ENCODE data around the gene PADI4. TPM values are rescaled to one million over a fixed set of nuclear protein-coding genes. Genes with fewer than 3 reads are reported as not detected.

PADI4 gene
- total and polyA plus RNA-seq, 4 donors, result 0.32 to 6.1 (median 0.90) TPM

DNA sequence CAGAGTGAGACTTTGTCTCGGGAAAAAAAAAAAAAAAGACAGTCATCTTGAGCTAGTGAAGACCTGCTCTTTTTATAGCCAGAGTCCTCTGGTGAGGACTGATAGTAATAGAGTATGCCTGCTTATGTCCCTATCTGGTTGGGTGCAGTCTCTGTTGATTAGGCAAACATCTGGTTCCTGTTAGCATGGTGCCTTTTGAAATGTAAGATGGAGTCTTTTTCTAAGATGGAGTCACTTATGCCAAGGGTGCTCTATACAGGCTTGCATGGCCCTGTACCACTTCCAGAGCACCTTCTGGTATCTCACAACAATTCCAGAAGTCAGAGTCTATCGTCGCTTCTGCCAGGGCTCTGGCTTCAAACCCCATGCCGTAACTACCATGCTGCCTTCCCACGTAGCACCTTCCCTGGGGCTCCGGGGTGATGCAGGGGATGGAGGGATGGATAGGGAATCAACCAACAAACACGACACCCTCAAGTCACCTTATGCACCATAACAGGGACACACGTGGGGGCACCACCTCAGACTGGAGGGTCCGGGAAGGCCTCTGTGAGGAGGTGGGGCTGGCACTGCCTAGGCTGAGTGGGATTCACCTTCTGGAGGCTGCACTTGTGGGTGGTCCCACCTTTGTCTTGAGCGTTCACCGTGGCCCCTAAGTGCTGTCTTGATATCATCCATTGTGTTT is 52.4 kb downstream of the PADI4 start:
- Histone ChIP-seq H3K27me3 (ENCODE audit: control insufficient read depth in 4 of 4, insufficient read depth in 4 of 4, low read length in 3 of 4) (peaks cover 0 to 2% (median 0%) of the 10 kb centered on the region in 4 donors), H3K9ac (ENCODE audit: low read depth in 1 of 2, low read length in 2 of 2) (no peak overlapping the region), H3K4me1 (ENCODE audit: control insufficient read depth in 4 of 4, insufficient read depth in 4 of 4, low read length in 3 of 4) (no peaks in the 10 kb centered on the region), H3K36me3 (ENCODE audit: control insufficient read depth in 4 of 4, insufficient read depth in 3 of 4, low read depth in 1 of 4, low read length in 3 of 4) (no peaks in the 10 kb centered on the region), H3K27ac (ENCODE audit: low read depth in 1 of 2, low read length in 2 of 2) (no peak overlapping the region), H3K9me3 (ENCODE audit: control insufficient read depth in 4 of 4, low read length in 3 of 4) (no peaks in the 10 kb centered on the region), H3K4me3 (ENCODE audit: low read depth in 1 of 3, low read length in 3 of 3) (no peak overlapping the region)
- WGBS, result 87% methylated on average over 11 of the region's 11 CpGs
- TF ChIP-seq TAF1 (conservative IDR thresholded peaks at IDR 0.05) (no peak), FOXA1 (IDR thresholded peaks at IDR 0.05) (no peak), REST (IDR thresholded peaks at IDR 0.05) (no peak), RXRA (IDR thresholded peaks at IDR 0.05) (no peak), HNF4G (IDR thresholded peaks at IDR 0.05) (no peak), FOXA2 (IDR thresholded peaks at IDR 0.05) (no peak), MAX (IDR thresholded peaks at IDR 0.05) (no peak), RAD21 (IDR thresholded peaks at IDR 0.05) (no peak), CTCF (IDR thresholded peaks at IDR 0.05; ENCODE audit: low read depth, low read length, missing input control) (no peak), SP1 (IDR thresholded peaks at IDR 0.05) (no peak), JUND (IDR thresholded peaks at IDR 0.05) (no peak), NR2F2 (IDR thresholded peaks at IDR 0.05) (no peak), HNF4A (conservative IDR thresholded peaks at IDR 0.05) (no peak), EGR1 (IDR thresholded peaks at IDR 0.05; ENCODE audit: low read depth in 2 of 2) (no peak)
- TF ChIP-seq, protein P1, sequence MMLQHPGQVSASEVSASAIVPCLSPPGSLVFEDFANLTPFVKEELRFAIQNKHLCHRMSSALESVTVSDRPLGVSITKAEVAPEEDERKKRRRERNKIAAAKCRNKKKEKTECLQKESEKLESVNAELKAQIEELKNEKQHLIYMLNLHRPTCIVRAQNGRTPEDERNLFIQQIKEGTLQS (IDR thresholded peaks at IDR 0.05), result no peak
- DNase-seq (ENCODE audit: low spot score), result no peak

- H3K36me3 ChIP-seq (ENCODE audit: control insufficient read depth in 4 of 4, insufficient read depth in 3 of 4, low read depth in 1 of 4, low read length in 3 of 4), result no peaks in the 10 kb centered on the region
Observed at GRCh38 chr1:17361687-17362086, 53.7 kb downstream of the PADI4 start.

More at GRCh38 chr1:17361687-17362086, 53.7 kb downstream of the PADI4 start:
- Histone ChIP-seq H3K27ac (ENCODE audit: low read depth in 1 of 2, low read length in 2 of 2) (no peak overlapping the region), H3K9me3 (ENCODE audit: control insufficient read depth in 4 of 4, low read length in 3 of 4) (no peaks in the 10 kb centered on the region), H3K4me3 (ENCODE audit: low read depth in 1 of 3, low read length in 3 of 3) (no peak overlapping the region), H3K4me1 (ENCODE audit: control insufficient read depth in 4 of 4, insufficient read depth in 4 of 4, low read length in 3 of 4) (no peaks in the 10 kb centered on the region), H3K9ac (ENCODE audit: low read depth in 1 of 2, low read length in 2 of 2) (no peak overlapping the region), H3K27me3 (ENCODE audit: control insufficient read depth in 4 of 4, insufficient read depth in 4 of 4, low read length in 3 of 4) (peaks cover 0 to 2% (median 0%) of the 10 kb centered on the region in 4 donors)
- no peak for DNase-seq (ENCODE audit: low spot score)
- WGBS, result 87% methylated on average over 4 of the region's 4 CpGs
- no peak for TF ChIP-seq HNF4G (IDR thresholded peaks at IDR 0.05)
- TF ChIP-seq NR2F2 (IDR thresholded peaks at IDR 0.05), result no peak
